Fibroblast of lung (primary cell): ENCODE measurements around the gene COG4. TPM values are rescaled to one million over a fixed set of nuclear protein-coding genes. Genes with fewer than 3 reads are reported as not detected.
"Not testable (repeated sequence)": the region's sequence is repeated elsewhere in the genome, so short reads cannot be mapped to it uniquely, and the experiment has no call there.

ENCODE experiments used
- DNase-seq, 2 donors: peaks; one replicate each; pipeline versions ENCODE4 v3.0.0 to v3.0.0-alpha.2; 2010; ENCODE audit warnings: low read depth in 2 of 2
- H2AFZ ChIP-seq: 2 replicates; pipeline ENCODE4 v1.5.1; 2012; ENCODE audit warnings: low read length, control low read depth, inconsistent platforms
- H3K27ac ChIP-seq: 2 replicates; pipeline ENCODE4 v1.5.1; 2011; ENCODE audit warnings: low read length, control low read depth; ENCODE audit not compliant: insufficient read depth
- H3K27me3 ChIP-seq: 2 replicates; pipeline ENCODE4 v1.5.1; 2011; ENCODE audit warnings: mild to moderate bottlenecking, low read length; ENCODE audit not compliant: control insufficient read depth, insufficient read depth
- H3K36me3 ChIP-seq: 2 replicates; pipeline ENCODE4 v1.5.1; 2011; ENCODE audit warnings: low read length; ENCODE audit not compliant: control insufficient read depth, insufficient read depth
- H3K4me1 ChIP-seq: 2 replicates; pipeline ENCODE4 v1.5.1; 2011; ENCODE audit warnings: low read length; ENCODE audit not compliant: control insufficient read depth, insufficient read depth; ENCODE audit errors: extremely low read depth
- H3K4me2 ChIP-seq: 2 replicates; pipeline ENCODE4 v1.5.1; 2011; ENCODE audit warnings: low read length, control low read depth; ENCODE audit not compliant: insufficient read depth; ENCODE audit errors: extremely low read depth
- H3K4me3 ChIP-seq, 4 experiments: fragments of 200-600 bp in 1 of 4; sonication (generic) in 1 of 4; replicated peaks in 1 of 4; 2 replicates each; pipeline ENCODE4 v1.5.1; 2011 to 2016; ENCODE audit warnings: low read length in 4 of 4, low read depth in 3 of 4, mild to moderate bottlenecking in 3 of 4, control low read depth in 2 of 4, inconsistent platforms in 1 of 4, mixed read lengths in 1 of 4; ENCODE audit not compliant: insufficient read depth in 1 of 4; ENCODE audit errors: control extremely low read depth in 1 of 4
- H3K79me2 ChIP-seq: 2 replicates; pipeline ENCODE4 v1.5.1; 2012; ENCODE audit warnings: mild to moderate bottlenecking, low read length, inconsistent platforms; ENCODE audit not compliant: control insufficient read depth, insufficient read depth
- H3K9ac ChIP-seq: 2 replicates; pipeline ENCODE4 v1.5.1; 2011; ENCODE audit warnings: mild to moderate bottlenecking, low read length, control low read depth; ENCODE audit not compliant: insufficient read depth
- H3K9me3 ChIP-seq: 2 replicates; pipeline ENCODE4 v1.5.1; 2012; ENCODE audit warnings: low read depth, low read length; ENCODE audit not compliant: control insufficient read depth, insufficient read depth
- H4K20me1 ChIP-seq: 2 replicates; pipeline ENCODE4 v1.5.1; 2011; ENCODE audit warnings: low read length; ENCODE audit not compliant: control insufficient read depth, insufficient read depth; ENCODE audit errors: extremely low read depth
- CTCF ChIP-seq, 2 donors: IDR thresholded peaks in 1 of 2; conservative IDR thresholded peaks in 1 of 2; 1 replicate in 1 of 2; 2 replicates in 1 of 2; pipeline ENCODE4 v1.5.1; 2011 to 2012; ENCODE audit warnings: low read length in 2 of 2, control low read depth in 1 of 2, inconsistent platforms in 1 of 2, low read depth in 1 of 2, mild to moderate bottlenecking in 1 of 2
- EZH2 ChIP-seq: IDR thresholded peaks from 2 replicates; pipeline ENCODE4 v1.5.1; 2012; ENCODE audit warnings: low read length, control low read depth, mild to moderate bottlenecking; ENCODE audit errors: missing control alignments
- polyA plus RNA-seq, 2 donors: library from polyadenylated mRNA; depleted of rRNA in 1 of 2; stranded (reverse) in 1 of 2; unstranded in 1 of 2; fragments of >200 nt; gene quantifications; 2 replicates each; pipeline ENCODE4 v1.2.1, GENCODE V29; 2011 to 2012; ENCODE audit warnings: missing spikeins in 1 of 2
- total RNA-seq: library from RNA; depleted of rRNA; stranded (reverse); fragments of >200 nt; gene quantifications from 2 replicates; pipeline ENCODE4 v1.2.1, GENCODE V29; 2014

The COG4 gene
- total and polyA plus RNA-seq, 2 donors (not counting 1 experiment from before 2014, with no cell fraction given) = 36.2 to 117 TPM

- peak overlapping the region; percentile 75 for H3K4me2 ChIP-seq
- no peak for TF ChIP-seq CTCF (conservative IDR thresholded peaks at IDR 0.05 in 1 of 2, IDR thresholded peaks at IDR 0.05 in 1 of 2; ENCODE audit: low read depth in 1 of 2, low read length in 2 of 2)
- TF ChIP-seq EZH2 = no peak
- no peaks in the 10 kb centered on the region for H4K20me1 ChIP-seq
- H3K36me3 ChIP-seq = peaks cover 15% of the 10 kb centered on the region
- H3K27me3 ChIP-seq = no peaks in the 10 kb centered on the region
- no peaks in the 10 kb centered on the region for H3K9me3 ChIP-seq
- peaks cover 14% of the 10 kb centered on the region for H3K4me1 ChIP-seq
- peaks cover 84% of the 10 kb centered on the region for H3K79me2 ChIP-seq
- H2AFZ ChIP-seq = no peak overlapping the region
- no peak overlapping the region for H3K9ac ChIP-seq
- H3K27ac ChIP-seq = no peak overlapping the region
- DNase-seq = no peak
- H3K4me3 ChIP-seq = peak overlapping the region in 2 of 4 experiments; percentile 31 to 55
Measured at GRCh38 chr16:70527315-70527996, 4.1 kb upstream of the COG4 start.

GRCh38 chr16:70526403-70526802, 3.0 kb upstream of the COG4 start:
- Histone ChIP-seq H3K9ac (no peak overlapping the region), H3K9me3 (no peaks in the 10 kb centered on the region), H2AFZ (no peak overlapping the region), H3K4me3 (peak overlapping the region in 3 of 4 experiments; percentile 28 to 55 (median 31)), H3K4me1 (peaks cover 14% of the 10 kb centered on the region), H3K36me3 (peaks cover 8% of the 10 kb centered on the region), H3K27me3 (no peaks in the 10 kb centered on the region), H3K27ac (peak overlapping the region; percentile 36), H4K20me1 (no peaks in the 10 kb centered on the region), H3K79me2 (peaks cover 82% of the 10 kb centered on the region), H3K4me2 (peak overlapping the region; percentile 75)
- peak in 1 of 2 donors; percentile 37 for DNase-seq
- TF ChIP-seq CTCF (conservative IDR thresholded peaks at IDR 0.05 in 1 of 2, IDR thresholded peaks at IDR 0.05 in 1 of 2; ENCODE audit: low read depth in 1 of 2, low read length in 2 of 2) (no peak), EZH2 (no peak)

- peak in 1 of 2 donors; percentile 5 for DNase-seq
- H3K9ac ChIP-seq = peak overlapping the region; percentile 89
- H3K4me2 ChIP-seq = peak overlapping the region; percentile 66
- H3K9me3 ChIP-seq, H2AFZ ChIP-seq, H4K20me1 ChIP-seq, H3K36me3 ChIP-seq, H3K27me3 ChIP-seq: not testable (repeated sequence)
- peaks cover 72% of the 10 kb centered on the region for H3K79me2 ChIP-seq
- H3K27ac ChIP-seq = peak overlapping the region; percentile 92
- peak overlapping the region; percentile 76 to 98 (median 94) for H3K4me3 ChIP-seq
- H3K4me1 ChIP-seq = peaks cover 16% of the 10 kb centered on the region
Measured at GRCh38 chr16:70524399-70524825, 1.1 kb upstream of the COG4 start.
